GM23248 (cell line): ENCODE results near the gene PAPPA. TPM values are rescaled to one million over a fixed set of nuclear protein-coding genes. Genes with fewer than 3 reads are reported as not detected.

Experiments
- DNase-seq: peaks from one replicate; pipeline ENCODE4 v3.0.0-alpha.2; 2015
- H2AFZ ChIP-seq: fragments of 200-600 bp; sonication (generic); 2 replicates; pipeline ENCODE4 v1.6.1; 2016; ENCODE audit warnings: antibody characterized with exemption
- H3F3A ChIP-seq: fragments of 200-600 bp; sonication (generic); 2 replicates; pipeline ENCODE4 v1.6.1; 2016; ENCODE audit warnings: mild to moderate bottlenecking, antibody characterized with exemption, mixed run types; ENCODE audit not compliant: insufficient read depth
- H3K27ac ChIP-seq: fragments of 200-600 bp; sonication (generic); 2 replicates; pipeline ENCODE4 v1.5.1; 2016; ENCODE audit warnings: mild to moderate bottlenecking
- H3K27me3 ChIP-seq: fragments of 200-600 bp; sonication (generic); replicated peaks from 2 replicates; pipeline ENCODE4 v1.6.1; 2016; ENCODE audit warnings: mild to moderate bottlenecking; ENCODE audit not compliant: insufficient read depth
- H3K36me3 ChIP-seq: fragments of 200-600 bp; sonication (generic); 2 replicates; pipeline ENCODE4 v1.6.1; 2016; ENCODE audit warnings: low read depth, mild to moderate bottlenecking
- H3K4me1 ChIP-seq: fragments of 200-600 bp; sonication (generic); 2 replicates; pipeline ENCODE4 v1.6.1; 2016; ENCODE audit warnings: mild to moderate bottlenecking; ENCODE audit not compliant: insufficient read depth
- H3K4me2 ChIP-seq: fragments of 200-600 bp; sonication (generic); one replicate; pipeline ENCODE4 v1.6.1; 2016; ENCODE audit warnings: mild to moderate bottlenecking; ENCODE audit not compliant: unreplicated experiment
- H3K4me3 ChIP-seq: fragments of 200-600 bp; sonication (generic); 2 replicates; pipeline ENCODE4 v1.5.1; 2016; ENCODE audit warnings: mild to moderate bottlenecking
- H3K79me2 ChIP-seq: fragments of 200-600 bp; sonication (generic); 2 replicates; pipeline ENCODE4 v1.6.1; 2016; ENCODE audit warnings: mild to moderate bottlenecking; ENCODE audit not compliant: insufficient read depth
- H3K9ac ChIP-seq: fragments of 200-600 bp; sonication (generic); 2 replicates; pipeline ENCODE4 v1.6.1; 2016; ENCODE audit warnings: mild to moderate bottlenecking
- H3K9me2 ChIP-seq: fragments of 200-600 bp; sonication (generic); 2 replicates; pipeline ENCODE4 v1.6.1; 2016; ENCODE audit warnings: mixed run types, mild to moderate bottlenecking, moderate library complexity; ENCODE audit not compliant: insufficient read depth
- H3K9me3 ChIP-seq: fragments of 200-600 bp; sonication (generic); one replicate; pipeline ENCODE4 v1.6.1; 2017; ENCODE audit warnings: low read depth
- H4K20me1 ChIP-seq: fragments of 200-600 bp; sonication (generic); 2 replicates; pipeline ENCODE4 v1.6.0; 2016; ENCODE audit not compliant: insufficient read depth
- EZH2 ChIP-seq: fragments of 200-600 bp; sonication (generic); IDR thresholded peaks from 2 replicates; pipeline ENCODE4 v1.6.1; 2018; ENCODE audit warnings: antibody characterized with exemption, mild to moderate bottlenecking; ENCODE audit not compliant: insufficient read depth, poor library complexity, severe bottlenecking
- EZH2phosphoT487 ChIP-seq: fragments of 200-600 bp; sonication (generic); IDR thresholded peaks from 2 replicates; pipeline ENCODE4 v1.6.1; 2018; ENCODE audit warnings: antibody characterized with exemption, moderate library complexity, mild to moderate bottlenecking, low read depth; ENCODE audit not compliant: insufficient read depth
- WGBS, 2 experiments: methylation state at CpG; one replicate each; pipeline ENCODE4 v1.1.6; 2015 to 2017; ENCODE audit warnings: low lambda C conversion rate in 2 of 2, low coverage in 1 of 2; ENCODE audit errors: missing lambda C conversion rate in 2 of 2; 5-methylcytosine and 5-hydroxymethylcytosine counted together
- in situ Hi-C: fragments of 300-500 bp; cut with MboI; formaldehyde crosslinking; loops from 2 replicates; pipeline ENCODE4 v1.15.0; 2020
- polyA plus RNA-seq: library from polyadenylated mRNA; unstranded; fragments of >200 nt; fragmentation: Nextera tagmentation; extraction: Ambion mirVana; gene quantifications from 2 replicates; pipeline ENCODE4 v1.2.1, GENCODE V29; 2016
- total RNA-seq: library from RNA; depleted of rRNA; stranded (reverse); fragments of >200 nt; shearing (Covaris generic); gene quantifications from 2 replicates; pipeline ENCODE4 v1.2.3, GENCODE V29; 2014

Gene PAPPA
- total and polyA plus RNA-seq, 2 experiments from 2014 or later, result 8.7 to 30.3 TPM

DNA sequence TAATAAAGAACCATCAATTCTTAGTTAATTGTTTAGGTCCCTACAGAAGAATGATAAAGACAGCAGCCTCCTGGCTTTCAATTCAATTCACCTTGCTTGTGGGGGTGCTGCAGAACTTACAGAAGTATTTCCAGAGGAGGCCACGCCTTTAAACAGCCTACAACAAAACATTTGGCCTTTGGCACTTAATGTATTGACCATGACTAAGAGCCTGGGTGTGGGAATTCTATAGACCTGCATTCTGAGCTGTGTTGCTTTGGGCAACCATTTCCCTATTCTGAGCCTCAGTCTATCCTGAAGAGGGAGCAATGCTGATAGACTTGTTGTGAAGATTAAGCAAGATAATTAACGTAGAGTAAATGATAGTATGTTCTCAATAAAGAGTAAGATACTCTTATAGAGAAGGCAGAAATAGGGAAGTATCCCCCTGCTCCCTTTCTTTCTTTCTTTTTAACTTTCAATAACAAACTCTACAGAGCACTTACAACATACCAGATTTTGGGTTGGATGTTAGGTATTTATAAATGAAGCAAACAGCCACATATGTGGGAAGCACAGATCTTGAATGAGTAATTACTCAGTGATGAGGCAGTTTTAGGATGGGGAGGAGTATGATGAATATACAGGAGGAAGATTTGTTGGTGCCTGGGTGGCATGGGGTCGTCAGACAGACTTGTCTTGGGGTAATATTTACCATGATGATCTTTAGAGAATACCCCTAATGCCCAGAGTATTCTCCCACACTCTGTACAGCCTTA is 28.4 kb downstream of the PAPPA start:
- Histone ChIP-seq H3K9me3 (no peaks in the 10 kb centered on the region), H3F3A (peaks cover 21% of the 10 kb centered on the region), H3K27me3 (no peaks in the 10 kb centered on the region), H3K4me1 (peaks cover 15% of the 10 kb centered on the region), H3K36me3 (peaks cover 11% of the 10 kb centered on the region; the same call in 1 of the 2 replicates), H2AFZ (no peak overlapping the region), H3K79me2 (peaks cover 85% of the 10 kb centered on the region), H3K4me2 (peak overlapping the region; percentile 62), H4K20me1 (no peaks in the 10 kb centered on the region; the same call in 1 of the 2 replicates), H3K9ac (peak overlapping the region; percentile 22; the same call in 1 of the 2 replicates), H3K9me2 (no peaks in the 10 kb centered on the region; the same call in 1 of the 2 replicates), H3K4me3 (no peak overlapping the region), H3K27ac (peak overlapping the region; percentile 61)
- peak; percentile 78 for DNase-seq
- 79 to 85% methylated on average over 3 of the region's 3 CpGs for whole genome bisulfite sequencing, 2 experiments
- TF ChIP-seq EZH2, result no peak
- TF ChIP-seq EZH2phosphoT487, result no peak
- in situ Hi-C loops, result no loop called here

DNA sequence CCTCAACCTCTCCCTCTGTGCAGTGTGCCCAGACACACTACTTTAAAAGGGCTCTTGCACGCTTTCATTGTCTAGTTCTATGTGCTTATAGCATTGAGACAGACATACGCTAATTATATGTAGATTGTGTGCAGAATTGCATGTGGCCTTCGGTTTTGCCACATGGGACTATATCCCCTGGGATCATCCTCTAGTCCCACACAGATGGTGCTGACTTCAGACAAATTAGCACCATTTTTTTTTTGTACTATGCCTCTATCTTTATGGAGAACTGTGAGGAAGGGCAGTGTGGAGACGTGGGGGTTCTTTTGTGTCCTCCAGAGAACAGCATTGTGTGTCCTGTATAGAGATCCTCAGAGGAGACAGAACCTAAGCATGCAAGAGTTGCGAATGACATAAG is 29.3 kb downstream of the PAPPA start:
- 89 to 91% methylated on average over 5 of the region's 5 CpGs for WGBS, 2 experiments
- no peak for DNase-seq
- Histone ChIP-seq H3K79me2 (peaks cover 77% of the 10 kb centered on the region), H3K4me1 (peaks cover 15% of the 10 kb centered on the region), H3K4me3 (no peak overlapping the region), H3K9ac (0 out of 2 replicates have a peak overlapping the region, but pooled peaks have one; percentile 1), H3K36me3 (peaks cover 16% of the 10 kb centered on the region; the same call in 1 of the 2 replicates), H3K9me2 (no peaks in the 10 kb centered on the region; the same call in 1 of the 2 replicates), H3K4me2 (no peak overlapping the region), H2AFZ (no peak overlapping the region), H3K27ac (peak overlapping the region; percentile 61), H3K9me3 (no peaks in the 10 kb centered on the region), H3K27me3 (no peaks in the 10 kb centered on the region), H3F3A (peaks cover 21% of the 10 kb centered on the region), H4K20me1 (no peaks in the 10 kb centered on the region; the same call in 1 of the 2 replicates)
- TF ChIP-seq EZH2phosphoT487 (no peak), EZH2 (no peak)
- in situ Hi-C loops, result no loop called here

DNA sequence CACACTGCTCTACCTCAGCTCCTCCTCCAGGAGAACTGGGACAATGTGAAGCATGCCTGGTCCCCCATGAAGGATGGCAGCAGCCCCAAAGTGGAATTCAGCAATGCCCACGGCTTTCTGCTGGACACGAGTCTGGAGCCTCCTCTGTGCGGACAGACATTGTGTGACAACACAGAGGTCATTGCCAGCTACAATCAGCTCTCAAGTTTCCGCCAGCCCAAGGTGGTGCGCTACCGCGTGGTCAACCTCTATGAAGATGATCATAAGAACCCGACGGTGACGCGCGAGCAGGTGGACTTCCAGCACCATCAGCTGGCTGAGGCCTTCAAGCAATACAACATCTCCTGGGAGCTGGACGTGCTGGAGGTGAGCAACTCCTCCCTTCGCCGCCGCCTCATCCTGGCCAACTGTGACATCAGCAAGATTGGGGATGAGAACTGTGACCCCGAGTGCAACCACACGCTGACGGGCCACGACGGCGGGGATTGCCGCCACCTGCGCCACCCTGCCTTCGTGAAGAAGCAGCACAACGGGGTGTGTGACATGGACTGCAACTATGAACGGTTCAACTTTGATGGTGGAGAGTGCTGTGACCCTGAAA is 34.1 kb downstream of the PAPPA start:
- peaks cover 16% of the 10 kb centered on the region for H3K4me1 ChIP-seq
- peaks cover 41% of the 10 kb centered on the region; the same call in 1 of the 2 replicates for H3K36me3 ChIP-seq
- 96 to 100% methylated on average over 27 of the region's 27 CpGs for WGBS, 2 experiments
- peaks cover 41% of the 10 kb centered on the region for H3F3A ChIP-seq
- TF ChIP-seq EZH2phosphoT487 (no peak), EZH2 (no peak)
- no peaks in the 10 kb centered on the region for H3K9me3 ChIP-seq
- no peak for DNase-seq
- no peak overlapping the region for H3K4me3 ChIP-seq
- H3K9me2 ChIP-seq, result no peaks in the 10 kb centered on the region
- H4K20me1 ChIP-seq, result no peaks in the 10 kb centered on the region; the same call in 1 of the 2 replicates
- H3K27ac ChIP-seq, result no peak overlapping the region
- H3K9ac ChIP-seq, result no peak overlapping the region
- H3K79me2 ChIP-seq, result peaks cover 61% of the 10 kb centered on the region
- no peak overlapping the region for H3K4me2 ChIP-seq
- no peak overlapping the region for H2AFZ ChIP-seq
- in situ Hi-C loops, result no loop called here
- no peaks in the 10 kb centered on the region for H3K27me3 ChIP-seq

DNA sequence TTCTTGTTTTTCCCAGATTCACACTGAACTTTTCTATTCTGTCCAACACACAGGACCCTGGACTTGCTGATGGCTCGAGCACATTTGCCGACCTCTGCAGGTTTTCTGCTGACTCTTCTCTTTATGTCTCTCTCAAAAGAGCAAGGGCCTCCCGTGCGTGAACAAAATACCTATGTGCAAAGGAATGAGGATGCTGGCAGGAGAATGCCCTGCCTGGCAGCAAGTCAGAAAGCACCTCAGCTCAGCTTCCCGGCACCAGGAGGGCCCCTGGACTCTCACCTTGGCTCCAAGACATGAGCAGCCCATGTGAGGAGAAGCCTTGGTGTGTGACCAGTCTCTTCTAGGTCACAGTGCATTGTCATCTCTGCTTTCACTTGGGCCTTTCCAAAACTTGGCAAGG is 36.1 kb downstream of the PAPPA start:
- peaks cover 33% of the 10 kb centered on the region for H3K4me1 ChIP-seq
- WGBS, 2 experiments, result 90 to 94% methylated on average over 5 of the region's 5 CpGs
- H3K27me3 ChIP-seq, result no peaks in the 10 kb centered on the region
- no peak overlapping the region for H3K9ac ChIP-seq
- no peak overlapping the region for H3K4me2 ChIP-seq
- no peaks in the 10 kb centered on the region for H3K9me2 ChIP-seq
- in situ Hi-C loops, result no loop called here
- H3K27ac ChIP-seq, result no peak overlapping the region
- DNase-seq, result no peak
- TF ChIP-seq EZH2 (no peak), EZH2phosphoT487 (no peak)
- no peaks in the 10 kb centered on the region for H3K9me3 ChIP-seq
- peaks cover 38% of the 10 kb centered on the region; the same call in 1 of the 2 replicates for H3K36me3 ChIP-seq
- no peak overlapping the region for H2AFZ ChIP-seq
- H3K79me2 ChIP-seq, result peaks cover 49% of the 10 kb centered on the region
- no peak overlapping the region for H3K4me3 ChIP-seq
- H4K20me1 ChIP-seq, result no peaks in the 10 kb centered on the region
- H3F3A ChIP-seq, result peaks cover 52% of the 10 kb centered on the region
